ENCODE results near the gene KIDINS220. TPM values are rescaled to one million over a fixed set of nuclear protein-coding genes. Genes with fewer than 3 reads are reported as not detected.

The KIDINS220 gene
- total and polyA plus RNA-seq, 2 experiments from 2014 or later, result 24.2 to 77.5 TPM

GRCh38 chr2:8794923-8795825, 42.2 kb downstream of the KIDINS220 start:
- TF ChIP-seq CTCF (IDR thresholded peaks at IDR 0.05; ENCODE audit: poor library complexity) (no peak), EZH2phosphoT487 (IDR thresholded peaks at IDR 0.05; ENCODE audit: low read depth, severe bottlenecking, unreplicated experiment) (no peak), EZH2 (IDR thresholded peaks at IDR 0.05; ENCODE audit: borderline replicate concordance) (no peak)
- no peak for DNase-seq (ENCODE audit: low spot score)
- Histone ChIP-seq H3K36me3 (replicated peaks; ENCODE audit: insufficient read depth, low read depth) (no peaks in the 10 kb centered on the region), H3K9me3 (ENCODE audit: low read depth) (no peaks in the 10 kb centered on the region), H3K27me3 (no peaks in the 10 kb centered on the region), H3K4me2 (no peak overlapping the region), H3K27ac (no peak overlapping the region), H3K9me2 (replicated peaks; ENCODE audit: insufficient read depth) (no peaks in the 10 kb centered on the region), H3K4me3 (no peak overlapping the region), H4K20me1 (ENCODE audit: insufficient read depth, poor library complexity, severe bottlenecking) (no peaks in the 10 kb centered on the region), H2AFZ (no peak overlapping the region), H3K79me2 (no peaks in the 10 kb centered on the region), H3K4me1 (ENCODE audit: insufficient read depth) (no peaks in the 10 kb centered on the region)
- WGBS (ENCODE audit: low lambda C conversion rate, missing lambda C conversion rate), result 93% methylated on average over 8 of the region's 8 CpGs

- H2AFZ ChIP-seq, result no peak overlapping the region
Observed at GRCh38 chr2:8790739-8791162, 46.7 kb downstream of the KIDINS220 start.

GRCh38 chr2:8786463-8786862, 51.0 kb downstream of the KIDINS220 start:
- Histone ChIP-seq H3K36me3 (replicated peaks; ENCODE audit: insufficient read depth, low read depth) (no peaks in the 10 kb centered on the region), H3K27ac (no peak overlapping the region), H3K9me3 (ENCODE audit: low read depth) (no peaks in the 10 kb centered on the region), H3K27me3 (no peaks in the 10 kb centered on the region), H3K9me2 (replicated peaks; ENCODE audit: insufficient read depth) (no peaks in the 10 kb centered on the region), H3K4me3 (no peak overlapping the region), H4K20me1 (ENCODE audit: insufficient read depth, poor library complexity, severe bottlenecking) (no peaks in the 10 kb centered on the region), H2AFZ (no peak overlapping the region), H3K4me2 (no peak overlapping the region), H3K79me2 (peaks cover 14% of the 10 kb centered on the region), H3K4me1 (ENCODE audit: insufficient read depth) (no peaks in the 10 kb centered on the region)
- DNase-seq (ENCODE audit: low spot score), result no peak
- 79% methylated on average over 5 of the region's 5 CpGs for WGBS (ENCODE audit: low lambda C conversion rate, missing lambda C conversion rate)
- no peak for TF ChIP-seq EZH2 (IDR thresholded peaks at IDR 0.05; ENCODE audit: borderline replicate concordance)
- TF ChIP-seq CTCF (IDR thresholded peaks at IDR 0.05; ENCODE audit: poor library complexity), result no peak
- no peak for TF ChIP-seq EZH2phosphoT487 (IDR thresholded peaks at IDR 0.05; ENCODE audit: low read depth, severe bottlenecking, unreplicated experiment)

More at GRCh38 chr2:8790739-8791162, 46.7 kb downstream of the KIDINS220 start:
- H3K79me2 ChIP-seq, result no peaks in the 10 kb centered on the region
- no peaks in the 10 kb centered on the region for H3K27me3 ChIP-seq
- H3K36me3 ChIP-seq (replicated peaks; ENCODE audit: insufficient read depth, low read depth), result no peaks in the 10 kb centered on the region
- H3K4me1 ChIP-seq (ENCODE audit: insufficient read depth), result no peaks in the 10 kb centered on the region
- no peak for TF ChIP-seq EZH2phosphoT487 (IDR thresholded peaks at IDR 0.05; ENCODE audit: low read depth, severe bottlenecking, unreplicated experiment)
- no peak for TF ChIP-seq EZH2 (IDR thresholded peaks at IDR 0.05; ENCODE audit: borderline replicate concordance)
- no peak for TF ChIP-seq CTCF (IDR thresholded peaks at IDR 0.05; ENCODE audit: poor library complexity)
- H3K9me2 ChIP-seq (replicated peaks; ENCODE audit: insufficient read depth), result no peaks in the 10 kb centered on the region
- WGBS (ENCODE audit: low lambda C conversion rate, missing lambda C conversion rate), result 86% methylated on average over 2 of the region's 2 CpGs
- no peaks in the 10 kb centered on the region for H3K9me3 ChIP-seq (ENCODE audit: low read depth)
- H3K4me3 ChIP-seq, result no peak overlapping the region
- no peak overlapping the region for H3K4me2 ChIP-seq
- no peaks in the 10 kb centered on the region for H4K20me1 ChIP-seq (ENCODE audit: insufficient read depth, poor library complexity, severe bottlenecking)
- H3K27ac ChIP-seq, result no peak overlapping the region
- DNase-seq (ENCODE audit: low spot score), result no peak
